ENCODE measurements around the gene LYST. TPM values are rescaled to one million over a fixed set of nuclear protein-coding genes. Genes with fewer than 3 reads are reported as not detected.

LYST gene
- total RNA-seq, 1 donor from 2014 or later: 52.1 TPM

DNA sequence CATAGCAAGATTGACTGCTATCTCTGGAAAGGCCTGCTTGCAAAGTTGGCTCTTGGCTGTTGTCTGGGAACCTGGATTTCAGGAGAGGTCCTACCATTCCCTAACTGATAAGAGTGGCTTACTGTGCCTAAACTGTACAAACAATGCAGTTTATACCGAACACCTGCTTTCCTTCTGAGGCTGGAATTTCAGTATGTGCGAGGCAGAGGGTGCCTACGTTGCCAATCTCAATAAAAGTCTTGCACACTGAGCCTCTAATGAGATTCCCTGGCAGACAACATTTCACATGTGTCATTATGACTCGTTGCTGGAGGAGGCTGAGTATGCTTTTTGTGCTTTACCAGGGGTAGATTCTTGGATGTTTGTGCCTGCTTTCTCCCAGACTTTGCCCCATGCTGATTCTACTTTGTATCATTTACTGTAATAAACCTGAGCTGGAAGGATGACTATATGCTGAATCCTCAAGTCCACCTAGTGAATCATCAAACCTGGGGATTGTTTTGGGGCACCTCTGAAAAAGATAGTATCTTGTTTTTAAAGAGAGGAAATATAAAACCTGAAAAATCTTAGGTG, 158.2 kb downstream of the LYST start:
- H3K4me3 ChIP-seq: no peak overlapping the region
- no peak overlapping the region for H3K27ac ChIP-seq
- no peaks in the 10 kb centered on the region for H3K27me3 ChIP-seq
- intact Hi-C loops (cut with DNase I): no loop called here
- TF ChIP-seq POLR2AphosphoS5 (IDR thresholded peaks at IDR 0.05; ENCODE audit: insufficient read depth in 1 of 2, low read depth in 1 of 2): no peak
- no peak for TF ChIP-seq POLR2A (IDR thresholded peaks at IDR 0.05)
- TF ChIP-seq, protein P1, sequence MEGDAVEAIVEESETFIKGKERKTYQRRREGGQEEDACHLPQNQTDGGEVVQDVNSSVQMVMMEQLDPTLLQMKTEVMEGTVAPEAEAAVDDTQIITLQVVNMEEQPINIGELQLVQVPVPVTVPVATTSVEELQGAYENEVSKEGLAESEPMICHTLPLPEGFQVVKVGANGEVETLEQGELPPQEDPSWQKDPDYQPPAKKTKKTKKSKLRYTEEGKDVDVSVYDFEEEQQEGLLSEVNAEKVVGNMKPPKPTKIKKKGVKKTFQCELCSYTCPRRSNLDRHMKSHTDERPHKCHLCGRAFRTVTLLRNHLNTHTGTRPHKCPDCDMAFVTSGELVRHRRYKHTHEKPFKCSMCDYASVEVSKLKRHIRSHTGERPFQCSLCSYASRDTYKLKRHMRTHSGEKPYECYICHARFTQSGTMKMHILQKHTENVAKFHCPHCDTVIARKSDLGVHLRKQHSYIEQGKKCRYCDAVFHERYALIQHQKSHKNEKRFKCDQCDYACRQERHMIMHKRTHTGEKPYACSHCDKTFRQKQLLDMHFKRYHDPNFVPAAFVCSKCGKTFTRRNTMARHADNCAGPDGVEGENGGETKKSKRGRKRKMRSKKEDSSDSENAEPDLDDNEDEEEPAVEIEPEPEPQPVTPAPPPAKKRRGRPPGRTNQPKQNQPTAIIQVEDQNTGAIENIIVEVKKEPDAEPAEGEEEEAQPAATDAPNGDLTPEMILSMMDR (IDR thresholded peaks at IDR 0.05): no peak
- DNase-seq (ENCODE audit: extremely low spot score in 2 of 2): no peak
- peaks cover 2% of the 10 kb centered on the region for H3K4me1 ChIP-seq
- no peaks in the 10 kb centered on the region for H3K9me3 ChIP-seq
- peaks cover 3 to 39% of the 10 kb centered on the region in 2 donors for H3K36me3 ChIP-seq

DNA sequence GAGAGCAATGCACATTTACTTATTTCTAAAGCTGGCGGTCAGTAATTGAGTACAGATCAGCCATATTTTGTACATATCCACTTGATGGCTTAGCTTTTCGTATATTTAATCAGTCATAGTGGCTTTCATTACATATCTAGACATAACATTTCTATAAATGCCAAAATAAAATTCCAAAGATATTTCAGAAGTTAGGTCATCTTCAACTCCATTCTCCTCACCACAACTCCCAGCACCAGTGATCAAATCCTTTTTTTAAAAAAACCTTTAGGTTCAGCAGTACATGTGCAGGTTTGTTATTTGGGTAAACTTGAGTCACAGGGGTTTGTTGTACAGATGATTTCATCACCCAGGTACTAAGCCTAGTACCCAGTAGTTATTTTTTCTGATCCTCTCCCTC, 163.2 kb downstream of the LYST start:
- Histone ChIP-seq H3K9me3 (no peaks in the 10 kb centered on the region), H3K4me3 (no peak overlapping the region), H3K27ac (no peak overlapping the region), H3K27me3 (no peaks in the 10 kb centered on the region), H3K36me3 (peaks cover 8 to 65% of the 10 kb centered on the region in 2 donors), H3K4me1 (peaks cover 3% of the 10 kb centered on the region)
- TF ChIP-seq, protein P1 (IDR thresholded peaks at IDR 0.05): no peak
- no peak for TF ChIP-seq POLR2AphosphoS5 (IDR thresholded peaks at IDR 0.05; ENCODE audit: insufficient read depth in 1 of 2, low read depth in 1 of 2)
- TF ChIP-seq POLR2A (IDR thresholded peaks at IDR 0.05): no peak
- intact Hi-C loops (cut with DNase I): no loop called here
- no peak for DNase-seq (ENCODE audit: extremely low spot score in 2 of 2)

GRCh38 chr1:235702412-235702811, 164.3 kb downstream of the LYST start:
- DNase-seq (ENCODE audit: extremely low spot score in 2 of 2): no peak
- Histone ChIP-seq H3K4me1 (peaks cover 3% of the 10 kb centered on the region), H3K36me3 (peaks cover 8 to 54% of the 10 kb centered on the region in 2 donors), H3K27me3 (no peaks in the 10 kb centered on the region), H3K27ac (no peak overlapping the region), H3K4me3 (no peak overlapping the region), H3K9me3 (no peaks in the 10 kb centered on the region)
- TF ChIP-seq POLR2A (IDR thresholded peaks at IDR 0.05): no peak
- TF ChIP-seq, protein P1 (IDR thresholded peaks at IDR 0.05): no peak
- no peak for TF ChIP-seq POLR2AphosphoS5 (IDR thresholded peaks at IDR 0.05; ENCODE audit: insufficient read depth in 1 of 2, low read depth in 1 of 2)
- intact Hi-C loops (cut with DNase I): no loop called here

- intact Hi-C loops (cut with DNase I): no loop called here
- TF ChIP-seq, protein P1 (IDR thresholded peaks at IDR 0.05): no peak
- TF ChIP-seq POLR2AphosphoS5 (IDR thresholded peaks at IDR 0.05; ENCODE audit: insufficient read depth in 1 of 2, low read depth in 1 of 2) (no peak), POLR2A (IDR thresholded peaks at IDR 0.05) (no peak)
- peaks cover 4 to 77% of the 10 kb centered on the region in 2 donors for H3K36me3 ChIP-seq
- DNase-seq (ENCODE audit: extremely low spot score in 2 of 2): no peak
- H3K9me3 ChIP-seq: no peaks in the 10 kb centered on the region
- H3K4me1 ChIP-seq: no peaks in the 10 kb centered on the region
- H3K4me3 ChIP-seq: no peak overlapping the region
- H3K27me3 ChIP-seq: no peaks in the 10 kb centered on the region
- H3K27ac ChIP-seq: no peak overlapping the region
Measured at GRCh38 chr1:235697508-235697907, 169.2 kb downstream of the LYST start.

DNA sequence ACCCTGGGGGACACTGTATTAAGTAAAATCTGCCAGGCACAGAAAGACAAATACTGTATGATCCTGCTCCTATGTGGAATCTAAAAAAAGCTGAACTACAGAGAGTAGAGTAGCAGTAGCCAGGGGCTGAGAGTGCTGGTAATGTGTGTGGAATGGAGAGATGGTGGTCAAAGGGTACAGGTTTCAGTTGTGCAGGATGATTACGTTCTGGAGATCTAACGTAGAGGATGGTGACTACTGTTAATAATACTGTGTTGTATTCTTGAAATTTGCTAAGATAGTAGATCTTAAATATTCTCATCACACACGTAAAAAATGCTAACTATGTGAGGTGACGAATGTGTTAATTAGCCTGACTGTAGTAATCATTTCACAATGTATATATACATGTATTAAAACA, 177.3 kb downstream of the LYST start:
- no peak overlapping the region for H3K4me3 ChIP-seq
- H3K27me3 ChIP-seq: no peaks in the 10 kb centered on the region
- no peaks in the 10 kb centered on the region for H3K4me1 ChIP-seq
- no peak overlapping the region for H3K27ac ChIP-seq
- TF ChIP-seq POLR2AphosphoS5 (IDR thresholded peaks at IDR 0.05; ENCODE audit: insufficient read depth in 1 of 2, low read depth in 1 of 2): no peak
- TF ChIP-seq POLR2A (IDR thresholded peaks at IDR 0.05): no peak
- TF ChIP-seq, protein P1 (IDR thresholded peaks at IDR 0.05): no peak
- no peak for DNase-seq (ENCODE audit: extremely low spot score in 2 of 2)
- no peaks in the 10 kb centered on the region for H3K9me3 ChIP-seq
- intact Hi-C loops (cut with DNase I): no loop called here
- peaks cover 0 to 49% of the 10 kb centered on the region in 2 donors for H3K36me3 ChIP-seq
